GM12878 (cell line): ENCODE results near the gene RBM26. TPM values are rescaled to one million over a fixed set of nuclear protein-coding genes. Genes with fewer than 3 reads are reported as not detected.

ENCODE experiments used
- ATAC-seq: fragments of 200-7000 bp; cut with Tn5 transposase; 3 replicates; pipeline ENCODE4 v1.9.1; 2020; ENCODE audit warnings: mild to moderate bottlenecking, moderate library complexity
- BruUV-seq: library from RNA; stranded (reverse); fragments of 400-500 nt; replicated peaks from 2 replicates; lab custom pipeline; 2021; lab: Mats Ljungman, UMichigan
- CTCF ChIA-PET: fragments of 300-600 bp; sonication (Branson Sonifier 250); formaldehyde crosslinking; extraction: SDS; loops from one replicate; lab custom pipeline; 2021; ENCODE audit warnings: inconsistent platforms; lab: Yijun Ruan, JAX
- POLR2A ChIA-PET: fragments of 350-600 bp; formaldehyde crosslinking; extraction: SDS; loops from one replicate; lab custom pipeline; 2021; ENCODE audit warnings: inconsistent platforms; lab: Charles Lee
- RAD21 ChIA-PET: fragments of 300-600 bp; sonication (Branson Sonifier 250); formaldehyde crosslinking; loops from one replicate; lab custom pipeline; 2023; ENCODE audit warnings: antibody characterized with exemption; ENCODE audit not compliant: unreplicated experiment; lab: Charles Lee
- SMC1A ChIA-PET: fragments of 300-600 bp; sonication (Branson Sonifier 250); formaldehyde crosslinking; loops from one replicate; lab custom pipeline; 2023; ENCODE audit not compliant: unreplicated experiment, uncharacterized antibody; lab: Charles Lee
- DNase-seq: peaks from one replicate; pipeline ENCODE4 v3.0.0-alpha.2; 2011; ENCODE audit warnings: low read depth, low spot score
- FAIRE-seq: peaks from 3 replicates; lab custom pipeline; 2011; peaks lifted over from hg19 to GRCh38; lab: Jason Lieb, UNC
- H2AFZ ChIP-seq: 2 replicates; pipeline ENCODE4 v1.6.0; 2011; ENCODE audit warnings: low read depth, low read length, control low read depth; ENCODE audit not compliant: control insufficient read depth
- H3K27ac ChIP-seq: 2 replicates; pipeline ENCODE4 v1.5.1; 2011; ENCODE audit warnings: control low read depth; ENCODE audit not compliant: control insufficient read depth, insufficient read depth
- H3K27me3 ChIP-seq, 2 experiments: replicated peaks in 1 of 2; 2 replicates each; pipeline versions ENCODE4 v1.6.0 to v1.6.1; 2011; ENCODE audit warnings: low read length in 1 of 2; ENCODE audit not compliant: control insufficient read depth in 2 of 2, insufficient read depth in 2 of 2
- H3K36me3 ChIP-seq, 2 experiments: 2 replicates each; pipeline ENCODE4 v1.5.1; 2011; ENCODE audit warnings: low read length in 1 of 2; ENCODE audit not compliant: control insufficient read depth in 2 of 2, insufficient read depth in 2 of 2
- H3K4me1 ChIP-seq: 2 replicates; pipeline ENCODE4 v1.6.1; 2011; ENCODE audit warnings: mild to moderate bottlenecking, low read length, moderate library complexity, mixed read lengths; ENCODE audit not compliant: control insufficient read depth, insufficient read depth
- H3K4me2 ChIP-seq: 2 replicates; pipeline ENCODE4 v1.6.0; 2011; ENCODE audit warnings: control low read depth; ENCODE audit not compliant: control insufficient read depth, insufficient read depth
- H3K4me3 ChIP-seq: fragments of 200-600 bp; sonication (generic); 2 replicates; pipeline ENCODE4 v1.5.1; 2016
- H3K79me2 ChIP-seq: 2 replicates; pipeline ENCODE4 v1.6.0; 2011; ENCODE audit warnings: low read length; ENCODE audit not compliant: control insufficient read depth, insufficient read depth
- H3K9ac ChIP-seq: 2 replicates; pipeline ENCODE4 v1.8.0; 2011; ENCODE audit warnings: low read length, control low read depth, mixed read lengths; ENCODE audit not compliant: control insufficient read depth, insufficient read depth
- H3K9me3 ChIP-seq: replicated peaks from 3 replicates; pipeline ENCODE4 v1.5.1; 2011; ENCODE audit warnings: mild to moderate bottlenecking, low read length; ENCODE audit not compliant: control insufficient read depth, insufficient read depth
- H4K20me1 ChIP-seq: 2 replicates; pipeline ENCODE4 v1.6.0; 2011; ENCODE audit not compliant: control insufficient read depth, insufficient read depth
- BRCA1 ChIP-seq: IDR thresholded peaks from 2 replicates; pipeline ENCODE4 v1.6.1; 2011; ENCODE audit warnings: low read depth, low read length, improper control_type of control experiment
- CBX5 ChIP-seq: sonication (generic); IDR thresholded peaks from 2 replicates; pipeline ENCODE4 v1.6.1; 2016; ENCODE audit warnings: low read depth, moderate library complexity, mild to moderate bottlenecking, inconsistent platforms
- CREB1 ChIP-seq: IDR thresholded peaks from 2 replicates; pipeline ENCODE4 v1.6.1; 2012; ENCODE audit warnings: low read depth, mild to moderate bottlenecking, inconsistent platforms
- DPF2 ChIP-seq: fragments of 450-650 bp; IDR thresholded peaks from 2 replicates; pipeline ENCODE4 v1.6.1; 2017; ENCODE audit warnings: mild to moderate bottlenecking
- ESRRA ChIP-seq: IDR thresholded peaks from 2 replicates; pipeline ENCODE4 v1.6.1; 2012; ENCODE audit warnings: mild to moderate bottlenecking, low read length, improper control_type of control experiment
- FOXM1 ChIP-seq: IDR thresholded peaks from 2 replicates; pipeline ENCODE4 v1.6.1; 2012; ENCODE audit warnings: low read depth, mild to moderate bottlenecking, inconsistent platforms, low read length, moderate library complexity
- GABPA ChIP-seq: IDR thresholded peaks from 2 replicates; pipeline ENCODE4 v1.6.1; 2014; ENCODE audit warnings: antibody characterized with exemption, low read depth, mild to moderate bottlenecking, inconsistent platforms
- IKZF1 ChIP-seq: fragments of 450-650 bp; conservative IDR thresholded peaks from 2 replicates; pipeline ENCODE4 v1.6.1; 2017; ENCODE audit warnings: antibody characterized with exemption, mild to moderate bottlenecking
- IKZF2 ChIP-seq, 2 experiments: fragments of 450-650 bp; IDR thresholded peaks; 2 replicates each; pipeline ENCODE4 v1.6.1; 2017; ENCODE audit warnings: mild to moderate bottlenecking in 2 of 2, moderate library complexity in 2 of 2
- NFIC ChIP-seq: IDR thresholded peaks from 2 replicates; pipeline ENCODE4 v1.6.1; 2012; ENCODE audit warnings: low read depth, mild to moderate bottlenecking, inconsistent platforms, low read length, moderate library complexity
- NRF1 ChIP-seq: conservative IDR thresholded peaks from 2 replicates; pipeline ENCODE4 v1.6.1; 2011; ENCODE audit warnings: mild to moderate bottlenecking, low read depth, low read length, improper control_type of control experiment
- SP1 ChIP-seq: IDR thresholded peaks from one replicate; pipeline ENCODE4 v1.6.1; 2011; ENCODE audit warnings: low read depth, low read length
- TCF12 ChIP-seq: IDR thresholded peaks from 2 replicates; pipeline ENCODE4 v1.6.1; 2011; ENCODE audit warnings: low read depth, mild to moderate bottlenecking, low read length
- ZNF622 ChIP-seq: fragments of 450-650 bp; IDR thresholded peaks from 2 replicates; pipeline ENCODE4 v1.6.1; 2017; ENCODE audit warnings: mild to moderate bottlenecking, inconsistent platforms
- ZSCAN29 ChIP-seq: fragments of 450-650 bp; IDR thresholded peaks from 2 replicates; pipeline ENCODE4 v1.6.1; 2017; ENCODE audit warnings: mild to moderate bottlenecking, moderate library complexity
- WGBS: methylation state at CpG from one replicate; pipeline ENCODE4 v1.1.6; 2016; ENCODE audit warnings: low lambda C conversion rate; ENCODE audit not compliant: insufficient replicate concordance, insufficient coverage; ENCODE audit errors: missing lambda C conversion rate; 5-methylcytosine and 5-hydroxymethylcytosine counted together
- in situ Hi-C: fragments of 300-500 bp; cut with MboI; formaldehyde crosslinking; loops from 9 replicates; pipeline ENCODE4 v1.14.3; 2018; ENCODE audit warnings: mixed read lengths
- intact Hi-C: fragments of 100-400 bp; cut with micrococcal nuclease; formaldehyde crosslinking; loops from one replicate; pipeline ENCODE4 v1.14.2; 2022; ENCODE audit not compliant: unreplicated experiment
- polyA plus RNA-seq, 11 experiments: library from polyadenylated mRNA; depleted of rRNA in 4 of 11; unstranded in 6 of 11; stranded (reverse) in 5 of 11; fragments of >200 nt; fragmentation: Nextera tagmentation in 4 of 11; fragmentation: Illumina TruSeq in 1 of 11; extraction: Ambion mirVana in 4 of 11; extraction: Trizol in 1 of 11; gene quantifications; 1 replicate in 1 of 11; 2 replicates in 10 of 11; pipeline versions ENCODE4 v1.2.1 to v1.2.3, GENCODE V29; 2011 to 2016; ENCODE audit warnings: inconsistent platforms in 2 of 11, missing spikeins in 2 of 11, low read depth in 1 of 11
- total RNA-seq, 4 experiments: library from RNA; depleted of rRNA in 3 of 4; stranded (reverse); fragments of >200 nt in 3 of 4; fragmentation: Illumina TruSeq in 1 of 4; extraction: Trizol in 1 of 4; gene quantifications; 2 replicates each; pipeline versions ENCODE4 v1.2.1 to v1.2.3, GENCODE V29; 2013 to 2021
- TF ChIP-seq, protein P1 (sequence below): fragments of 450-650 bp; IDR thresholded peaks from 2 replicates; pipeline ENCODE4 v1.6.1; 2017; ENCODE audit warnings: mild to moderate bottlenecking, low read depth, inconsistent platforms; ENCODE audit not compliant: poor library complexity, severe bottlenecking
- TF ChIP-seq, protein P2 (sequence below): fragments of 450-650 bp; IDR thresholded peaks from 2 replicates; pipeline ENCODE4 v1.6.1; 2017; ENCODE audit warnings: borderline replicate concordance
- TF ChIP-seq, protein P3 (sequence below): fragments of 450-650 bp; IDR thresholded peaks from 2 replicates; pipeline ENCODE4 v1.6.1; 2016; ENCODE audit warnings: mild to moderate bottlenecking, moderate library complexity, borderline replicate concordance

RBM26 gene
- total and polyA plus RNA-seq, 10 of the 15 experiments (the other 5 are each of a cell fraction or from before 2014, with no cell fraction given): 17.6 to 71.3 (median 38.9) TPM

DNA sequence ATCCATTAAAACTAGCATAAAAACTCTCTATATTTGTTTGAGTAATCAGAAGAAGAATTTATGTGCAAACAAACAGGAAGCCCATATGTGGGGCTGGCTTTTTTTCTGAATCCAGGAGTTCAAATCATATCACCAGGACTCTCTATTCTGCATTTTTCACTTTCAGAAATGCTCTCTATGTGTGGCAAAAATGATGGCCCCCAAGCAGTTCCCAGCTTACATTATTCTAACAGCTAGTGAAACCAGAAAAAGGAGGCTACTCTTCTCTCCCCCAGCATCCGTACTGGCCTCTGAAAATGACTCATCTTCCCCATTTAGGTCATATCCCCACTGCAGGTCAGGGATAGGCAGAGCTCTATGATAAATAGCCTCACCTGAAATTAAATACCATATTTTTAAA, 20.4 kb downstream of the RBM26 start:
- H3K9me3 ChIP-seq: peaks cover 2% of the 10 kb centered on the region; the same call in 2 of the 3 replicates
- peak overlapping the region; percentile 73 for H3K4me2 ChIP-seq
- peaks cover 0 to 4% of the 10 kb centered on the region in 2 experiments; a peak in 2 of 4 replicates for H3K36me3 ChIP-seq
- peaks cover 96% of the 10 kb centered on the region for H3K79me2 ChIP-seq
- peak overlapping the region; percentile 68 for H3K27ac ChIP-seq
- FAIRE-seq (peak; percentile 92), ATAC-seq (peak; percentile 89), DNase-seq (peak; percentile 85)
- H3K9ac ChIP-seq: no peak overlapping the region
- no TSS peak for BruUV-seq
- intact Hi-C loops: loop anchor here (5.0 kb wide), 1 partner anchor 193 kb away; no protein-coding TSS in a partner anchor
- in situ Hi-C loops: loop anchor here (25.0 kb wide), 1 partner anchor 1673 kb away; no protein-coding TSS in a partner anchor
- H3K4me1 ChIP-seq: peaks cover 56% of the 10 kb centered on the region
- SMC1A ChIA-PET: interaction anchor here (0.8 to 3.4 kb wide), 6 partner anchors 13 to 426 kb away, joined by 3 to 22 read pairs (median 4); partner anchors contain the start of gene RBM26
- no peaks in the 10 kb centered on the region for H4K20me1 ChIP-seq
- CTCF ChIA-PET: interaction anchor here (0.7 to 1.1 kb wide), 6 partner anchors 10 to 94 kb away, joined by 3 read pairs; no protein-coding TSS in a partner anchor
- H3K27me3 ChIP-seq: no peaks in the 10 kb centered on the region
- no peak overlapping the region for H3K4me3 ChIP-seq
- POLR2A ChIA-PET: interaction anchor here (0.9 to 2.1 kb wide), 4 partner anchors 12 to 20 kb away, joined by 3 to 10 read pairs (median 7); partner anchors contain the start of gene RBM26
- 3% methylated on average over 1 of the region's 1 CpG for WGBS
- H2AFZ ChIP-seq: no peak overlapping the region
- RAD21 ChIA-PET: interaction anchor here (0.7 to 2.7 kb wide), 9 partner anchors 9 to 392 kb away, joined by 3 to 10 read pairs (median 5); partner anchors contain the start of gene RBM26
- TF ChIP-seq ZNF622: no peak
- TF ChIP-seq FOXM1: peak; percentile 88
- peak; percentile 94 for TF ChIP-seq NFIC
- TF ChIP-seq, protein P1, sequence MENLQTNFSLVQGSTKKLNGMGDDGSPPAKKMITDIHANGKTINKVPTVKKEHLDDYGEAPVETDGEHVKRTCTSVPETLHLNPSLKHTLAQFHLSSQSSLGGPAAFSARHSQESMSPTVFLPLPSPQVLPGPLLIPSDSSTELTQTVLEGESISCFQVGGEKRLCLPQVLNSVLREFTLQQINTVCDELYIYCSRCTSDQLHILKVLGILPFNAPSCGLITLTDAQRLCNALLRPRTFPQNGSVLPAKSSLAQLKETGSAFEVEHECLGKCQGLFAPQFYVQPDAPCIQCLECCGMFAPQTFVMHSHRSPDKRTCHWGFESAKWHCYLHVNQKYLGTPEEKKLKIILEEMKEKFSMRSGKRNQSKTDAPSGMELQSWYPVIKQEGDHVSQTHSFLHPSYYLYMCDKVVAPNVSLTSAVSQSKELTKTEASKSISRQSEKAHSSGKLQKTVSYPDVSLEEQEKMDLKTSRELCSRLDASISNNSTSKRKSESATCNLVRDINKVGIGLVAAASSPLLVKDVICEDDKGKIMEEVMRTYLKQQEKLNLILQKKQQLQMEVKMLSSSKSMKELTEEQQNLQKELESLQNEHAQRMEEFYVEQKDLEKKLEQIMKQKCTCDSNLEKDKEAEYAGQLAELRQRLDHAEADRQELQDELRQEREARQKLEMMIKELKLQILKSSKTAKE: peak; percentile 61
- TF ChIP-seq SP1: peak; percentile 34
- TF ChIP-seq, protein P2, sequence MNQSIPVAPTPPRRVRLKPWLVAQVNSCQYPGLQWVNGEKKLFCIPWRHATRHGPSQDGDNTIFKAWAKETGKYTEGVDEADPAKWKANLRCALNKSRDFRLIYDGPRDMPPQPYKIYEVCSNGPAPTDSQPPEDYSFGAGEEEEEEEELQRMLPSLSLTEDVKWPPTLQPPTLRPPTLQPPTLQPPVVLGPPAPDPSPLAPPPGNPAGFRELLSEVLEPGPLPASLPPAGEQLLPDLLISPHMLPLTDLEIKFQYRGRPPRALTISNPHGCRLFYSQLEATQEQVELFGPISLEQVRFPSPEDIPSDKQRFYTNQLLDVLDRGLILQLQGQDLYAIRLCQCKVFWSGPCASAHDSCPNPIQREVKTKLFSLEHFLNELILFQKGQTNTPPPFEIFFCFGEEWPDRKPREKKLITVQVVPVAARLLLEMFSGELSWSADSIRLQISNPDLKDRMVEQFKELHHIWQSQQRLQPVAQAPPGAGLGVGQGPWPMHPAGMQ: no peak
- peak; percentile 66 for TF ChIP-seq DPF2
- TF ChIP-seq ZSCAN29: no peak
- no peak for TF ChIP-seq NRF1
- no peak for TF ChIP-seq BRCA1
- TF ChIP-seq IKZF2 (IDR thresholded peaks at IDR 0.05): peak; percentile 85 to 92
- peak; percentile 76; the same call in 1 of the 2 replicates for TF ChIP-seq IKZF1
- 0 out of 2 replicates have a peak, but pooled peaks have one; percentile 36 for TF ChIP-seq TCF12
- TF ChIP-seq CBX5: peak; percentile 93
- TF ChIP-seq, protein P3, sequence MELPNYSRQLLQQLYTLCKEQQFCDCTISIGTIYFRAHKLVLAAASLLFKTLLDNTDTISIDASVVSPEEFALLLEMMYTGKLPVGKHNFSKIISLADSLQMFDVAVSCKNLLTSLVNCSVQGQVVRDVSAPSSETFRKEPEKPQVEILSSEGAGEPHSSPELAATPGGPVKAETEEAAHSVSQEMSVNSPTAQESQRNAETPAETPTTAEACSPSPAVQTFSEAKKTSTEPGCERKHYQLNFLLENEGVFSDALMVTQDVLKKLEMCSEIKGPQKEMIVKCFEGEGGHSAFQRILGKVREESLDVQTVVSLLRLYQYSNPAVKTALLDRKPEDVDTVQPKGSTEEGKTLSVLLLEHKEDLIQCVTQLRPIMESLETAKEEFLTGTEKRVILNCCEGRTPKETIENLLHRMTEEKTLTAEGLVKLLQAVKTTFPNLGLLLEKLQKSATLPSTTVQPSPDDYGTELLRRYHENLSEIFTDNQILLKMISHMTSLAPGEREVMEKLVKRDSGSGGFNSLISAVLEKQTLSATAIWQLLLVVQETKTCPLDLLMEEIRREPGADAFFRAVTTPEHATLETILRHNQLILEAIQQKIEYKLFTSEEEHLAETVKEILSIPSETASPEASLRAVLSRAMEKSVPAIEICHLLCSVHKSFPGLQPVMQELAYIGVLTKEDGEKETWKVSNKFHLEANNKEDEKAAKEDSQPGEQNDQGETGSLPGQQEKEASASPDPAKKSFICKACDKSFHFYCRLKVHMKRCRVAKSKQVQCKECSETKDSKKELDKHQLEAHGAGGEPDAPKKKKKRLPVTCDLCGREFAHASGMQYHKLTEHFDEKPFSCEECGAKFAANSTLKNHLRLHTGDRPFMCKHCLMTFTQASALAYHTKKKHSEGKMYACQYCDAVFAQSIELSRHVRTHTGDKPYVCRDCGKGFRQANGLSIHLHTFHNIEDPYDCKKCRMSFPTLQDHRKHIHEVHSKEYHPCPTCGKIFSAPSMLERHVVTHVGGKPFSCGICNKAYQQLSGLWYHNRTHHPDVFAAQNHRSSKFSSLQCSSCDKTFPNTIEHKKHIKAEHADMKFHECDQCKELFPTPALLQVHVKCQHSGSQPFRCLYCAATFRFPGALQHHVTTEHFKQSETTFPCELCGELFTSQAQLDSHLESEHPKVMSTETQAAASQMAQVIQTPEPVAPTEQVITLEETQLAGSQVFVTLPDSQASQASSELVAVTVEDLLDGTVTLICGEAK: no peak
- peak; percentile 57 for TF ChIP-seq GABPA
- TF ChIP-seq ESRRA: no peak
- peak; percentile 61; the same call in 1 of the 2 replicates for TF ChIP-seq CREB1
